ENCODE measurements around the gene GPR137. TPM values are rescaled to one million over a fixed set of nuclear protein-coding genes. Genes with fewer than 3 reads are reported as not detected.

Gene GPR137
- total and polyA plus RNA-seq, 9 of the 15 experiments (the other 6 are each of a cell fraction or from before 2014, with no cell fraction given): 0.32 to 26.7 (median 10.7) TPM

GRCh38 chr11:64331569-64332371 lies 46.1 kb downstream of the GPR137 start (continued):
- TF ChIP-seq CTCFL (IDR thresholded peaks at IDR 0.05; ENCODE audit: borderline replicate concordance, insufficient read depth, low read depth, low read length, poor library complexity, severe bottlenecking) (peak; percentile 69), GTF2F1 (IDR thresholded peaks at IDR 0.05; ENCODE audit: low read depth, low read length) (no peak), NR0B1 (IDR thresholded peaks at IDR 0.05; ENCODE audit: partially characterized antibody) (no peak), CAMTA2 (CRISPR knock-in tag; conservative IDR thresholded peaks at IDR 0.05) (no peak), TSC22D4 (tag; IDR thresholded peaks at IDR 0.05) (no peak), GABPB1 (CRISPR knock-in tag; IDR thresholded peaks at IDR 0.05) (peak; percentile 26; the same call in 1 of the 2 replicates), ZNF239 (CRISPR knock-in tag; IDR thresholded peaks at IDR 0.05) (no peak), MAFF (IDR thresholded peaks at IDR 0.05; ENCODE audit: low read length) (0 out of 2 replicates have a peak, but pooled peaks have one; percentile 15), THRB (CRISPR knock-in tag; conservative IDR thresholded peaks at IDR 0.05) (peak; percentile 93; the same call in 1 of the 2 replicates), CHD7 (IDR thresholded peaks at IDR 0.05; ENCODE audit: low read depth, low read length) (no peak)
